Vagina (tissue), 2 donors: ENCODE results near the gene PARD3. TPM values are rescaled to one million over a fixed set of nuclear protein-coding genes. Genes with fewer than 3 reads are reported as not detected.

Experiments used
- DNase-seq, 2 donors: peaks; one replicate each; pipeline ENCODE4 v3.0.0-alpha.2; 2017; ENCODE audit errors: extremely low spot score in 2 of 2
- H3K27ac ChIP-seq: fragments of 200-600 bp; sonication (generic); one replicate; pipeline ENCODE4 v1.5.1; 2019
- H3K27me3 ChIP-seq: fragments of 200-600 bp; sonication (generic); one replicate; pipeline ENCODE4 v1.5.1; 2019
- H3K36me3 ChIP-seq, 2 donors: fragments of 200-600 bp; sonication (generic); one replicate each; pipeline ENCODE4 v1.5.1; 2017 to 2019
- H3K4me1 ChIP-seq: fragments of 200-600 bp; sonication (generic); one replicate; pipeline ENCODE4 v1.5.1; 2019
- H3K4me3 ChIP-seq, 2 donors: fragments of 200-600 bp; sonication (generic); 1 replicate in 1 of 2; 2 replicates in 1 of 2; pipeline ENCODE4 v1.5.1; 2016 to 2019
- H3K9me3 ChIP-seq: fragments of 200-600 bp; sonication (generic); one replicate; pipeline ENCODE4 v1.5.1; 2019
- POLR2A ChIP-seq, 2 donors: fragments of 450-650 bp; IDR thresholded peaks; one replicate each; pipeline ENCODE4 v1.6.1; 2017; ENCODE audit warnings: antibody characterized with exemption in 2 of 2, mild to moderate bottlenecking in 2 of 2, moderate library complexity in 2 of 2
- POLR2AphosphoS5 ChIP-seq, 2 donors: sonication (generic); formaldehyde crosslinking; IDR thresholded peaks; one replicate each; pipeline ENCODE4 v1.9.0; 2017; ENCODE audit warnings: antibody characterized with exemption in 2 of 2, mild to moderate bottlenecking in 2 of 2, low read depth in 1 of 2; ENCODE audit not compliant: insufficient read depth in 1 of 2
- intact Hi-C: fragments of 100-400 bp; cut with DNase I; formaldehyde crosslinking; loops from one replicate; pipeline ENCODE4 v1.15.1; 2023
- total RNA-seq: library from RNA; depleted of rRNA; stranded (reverse); fragments of >200 nt; gene quantifications from one replicate; pipeline ENCODE4 v1.2.3, GENCODE V29; 2016
- TF ChIP-seq, protein P1 (sequence below), 3 experiments: fragments of 450-650 bp in 2 of 3; fragments of 200-600 bp in 1 of 3; sonication (generic) in 1 of 3; IDR thresholded peaks; one replicate each; pipeline ENCODE4 v1.5.1; 2017 to 2019; ENCODE audit warnings: antibody characterized with exemption in 3 of 3, mild to moderate bottlenecking in 2 of 3, moderate library complexity in 2 of 3

Gene PARD3
- total RNA-seq, 1 donor from 2014 or later: 95.5 TPM

DNA sequence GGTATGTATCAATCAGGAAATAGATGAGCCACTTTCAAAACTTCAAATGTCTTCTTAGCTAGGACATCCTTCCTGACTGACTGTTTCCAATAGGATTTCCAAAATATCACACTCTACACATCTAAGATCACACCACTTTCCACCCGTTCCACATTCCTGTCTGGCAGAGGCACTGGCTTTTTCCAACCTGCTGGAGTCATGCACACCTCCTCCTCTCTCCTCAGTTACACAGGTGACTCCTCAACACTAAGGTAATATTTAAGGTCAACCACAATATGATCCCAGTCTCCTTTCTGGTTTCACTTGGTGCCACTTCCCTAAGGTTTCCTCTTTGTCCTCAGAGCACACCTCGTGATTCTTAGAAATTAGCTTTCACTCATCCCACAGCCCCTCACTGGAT, 196.5 kb downstream of the PARD3 start:
- H3K4me1 ChIP-seq: peaks cover 8% of the 10 kb centered on the region
- H3K36me3 ChIP-seq: no peaks in the 10 kb centered on the region
- DNase-seq: no peak
- no peak overlapping the region for H3K4me3 ChIP-seq
- no peak overlapping the region for H3K27ac ChIP-seq
- TF ChIP-seq POLR2A (IDR thresholded peaks at IDR 0.05): no peak
- TF ChIP-seq, protein P1, sequence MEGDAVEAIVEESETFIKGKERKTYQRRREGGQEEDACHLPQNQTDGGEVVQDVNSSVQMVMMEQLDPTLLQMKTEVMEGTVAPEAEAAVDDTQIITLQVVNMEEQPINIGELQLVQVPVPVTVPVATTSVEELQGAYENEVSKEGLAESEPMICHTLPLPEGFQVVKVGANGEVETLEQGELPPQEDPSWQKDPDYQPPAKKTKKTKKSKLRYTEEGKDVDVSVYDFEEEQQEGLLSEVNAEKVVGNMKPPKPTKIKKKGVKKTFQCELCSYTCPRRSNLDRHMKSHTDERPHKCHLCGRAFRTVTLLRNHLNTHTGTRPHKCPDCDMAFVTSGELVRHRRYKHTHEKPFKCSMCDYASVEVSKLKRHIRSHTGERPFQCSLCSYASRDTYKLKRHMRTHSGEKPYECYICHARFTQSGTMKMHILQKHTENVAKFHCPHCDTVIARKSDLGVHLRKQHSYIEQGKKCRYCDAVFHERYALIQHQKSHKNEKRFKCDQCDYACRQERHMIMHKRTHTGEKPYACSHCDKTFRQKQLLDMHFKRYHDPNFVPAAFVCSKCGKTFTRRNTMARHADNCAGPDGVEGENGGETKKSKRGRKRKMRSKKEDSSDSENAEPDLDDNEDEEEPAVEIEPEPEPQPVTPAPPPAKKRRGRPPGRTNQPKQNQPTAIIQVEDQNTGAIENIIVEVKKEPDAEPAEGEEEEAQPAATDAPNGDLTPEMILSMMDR (IDR thresholded peaks at IDR 0.05): no peak
- TF ChIP-seq POLR2AphosphoS5 (IDR thresholded peaks at IDR 0.05; ENCODE audit: insufficient read depth in 1 of 2, low read depth in 1 of 2): no peak
- intact Hi-C loops: no loop called here
- H3K9me3 ChIP-seq: no peaks in the 10 kb centered on the region
- H3K27me3 ChIP-seq: no peaks in the 10 kb centered on the region

DNA sequence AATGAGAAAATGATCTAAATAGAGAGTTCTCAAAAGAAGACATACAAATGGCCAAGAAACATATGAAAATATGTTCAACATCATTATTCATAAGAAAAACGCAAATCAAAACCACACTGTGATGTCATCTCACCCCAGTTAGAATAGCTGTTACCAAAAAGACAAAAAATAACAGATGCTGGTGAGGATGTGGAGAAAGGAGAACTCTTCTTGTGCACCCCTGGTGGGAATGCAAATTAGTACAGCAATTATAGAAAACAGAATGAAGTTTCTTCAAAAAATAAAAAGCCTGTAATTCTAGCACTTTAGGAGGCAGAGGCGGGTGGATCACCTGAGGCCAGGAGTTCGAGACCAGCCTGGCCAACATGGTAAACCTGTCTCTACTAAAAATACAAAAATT, 199.3 kb downstream of the PARD3 start:
- no peaks in the 10 kb centered on the region for H3K9me3 ChIP-seq
- no peaks in the 10 kb centered on the region for H3K4me1 ChIP-seq
- no peak for DNase-seq
- H3K36me3 ChIP-seq: no peaks in the 10 kb centered on the region
- H3K27ac ChIP-seq: no peak overlapping the region
- TF ChIP-seq POLR2A (IDR thresholded peaks at IDR 0.05) (no peak), POLR2AphosphoS5 (IDR thresholded peaks at IDR 0.05; ENCODE audit: insufficient read depth in 1 of 2, low read depth in 1 of 2) (no peak)
- TF ChIP-seq, protein P1 (IDR thresholded peaks at IDR 0.05): no peak
- no peak overlapping the region for H3K4me3 ChIP-seq
- H3K27me3 ChIP-seq: no peaks in the 10 kb centered on the region
- intact Hi-C loops: no loop called here

DNA sequence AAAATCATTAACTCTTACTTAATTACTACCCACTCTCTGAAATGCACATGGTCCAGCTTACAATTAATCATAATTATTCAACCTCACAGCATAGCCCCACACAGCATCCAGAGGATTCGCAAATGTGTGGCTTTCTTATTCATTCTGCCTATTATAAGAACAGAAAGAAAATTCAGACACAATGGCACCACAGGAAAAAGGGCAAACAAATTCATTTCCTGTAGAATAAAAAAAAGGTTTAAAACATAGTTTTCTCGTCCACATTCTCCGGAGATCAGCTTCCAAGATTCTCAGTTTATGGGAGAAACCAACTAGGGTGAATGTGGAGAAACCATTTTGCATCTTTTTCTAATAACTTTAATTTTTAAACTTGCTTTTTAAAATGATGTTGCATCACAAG, 201.6 kb downstream of the PARD3 start:
- H3K4me1 ChIP-seq: no peaks in the 10 kb centered on the region
- H3K36me3 ChIP-seq: no peaks in the 10 kb centered on the region
- H3K27ac ChIP-seq: no peak overlapping the region
- TF ChIP-seq, protein P1 (IDR thresholded peaks at IDR 0.05): no peak
- TF ChIP-seq POLR2A (IDR thresholded peaks at IDR 0.05) (no peak), POLR2AphosphoS5 (IDR thresholded peaks at IDR 0.05; ENCODE audit: insufficient read depth in 1 of 2, low read depth in 1 of 2) (no peak)
- intact Hi-C loops: no loop called here
- DNase-seq: no peak
- no peak overlapping the region for H3K4me3 ChIP-seq
- no peaks in the 10 kb centered on the region for H3K9me3 ChIP-seq
- no peaks in the 10 kb centered on the region for H3K27me3 ChIP-seq

DNA sequence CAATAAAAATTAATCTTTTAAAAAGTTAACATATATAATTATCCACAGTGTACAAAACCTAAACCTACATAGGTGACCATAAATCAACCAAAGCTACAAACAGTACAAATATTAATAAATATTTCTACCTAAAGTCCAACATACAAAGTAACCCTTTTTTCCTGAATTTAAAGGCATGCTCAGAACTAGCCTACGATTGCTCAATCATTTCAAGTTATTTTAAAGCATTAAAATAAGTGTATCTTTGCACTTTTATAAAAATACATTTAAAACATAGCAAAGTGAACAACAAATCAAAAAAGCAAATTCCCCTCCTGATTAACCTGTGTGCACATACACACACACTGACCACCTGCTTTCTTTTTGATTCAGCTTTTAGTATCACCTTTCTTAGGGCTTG, 202.2 kb downstream of the PARD3 start:
- no peak overlapping the region for H3K27ac ChIP-seq
- no peak for DNase-seq
- TF ChIP-seq POLR2AphosphoS5 (IDR thresholded peaks at IDR 0.05; ENCODE audit: insufficient read depth in 1 of 2, low read depth in 1 of 2): no peak
- TF ChIP-seq, protein P1 (IDR thresholded peaks at IDR 0.05): no peak
- H3K36me3 ChIP-seq: no peaks in the 10 kb centered on the region
- no peaks in the 10 kb centered on the region for H3K9me3 ChIP-seq
- intact Hi-C loops: no loop called here
- H3K27me3 ChIP-seq: no peaks in the 10 kb centered on the region
- no peaks in the 10 kb centered on the region for H3K4me1 ChIP-seq
- no peak overlapping the region for H3K4me3 ChIP-seq

DNA sequence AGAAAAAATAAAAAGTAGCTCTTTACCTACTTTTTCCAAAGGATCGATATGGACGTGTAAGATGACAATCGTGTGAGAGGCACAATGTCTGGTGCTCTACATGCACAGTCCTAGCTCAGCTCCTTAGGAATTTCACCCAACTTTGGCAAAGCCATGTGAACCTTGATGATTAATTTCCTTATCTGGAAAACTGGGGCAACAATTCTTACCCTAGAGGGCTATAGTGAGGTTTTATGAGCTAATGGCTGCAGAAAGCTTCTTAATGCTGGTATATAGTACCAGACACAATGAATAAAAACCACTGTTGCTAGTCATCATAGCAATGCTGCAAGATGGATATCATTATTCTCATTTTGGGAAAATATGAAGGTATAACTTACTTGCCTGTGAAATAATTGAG, 202.7 kb downstream of the PARD3 start:
- intact Hi-C loops: no loop called here
- no peaks in the 10 kb centered on the region for H3K36me3 ChIP-seq
- no peaks in the 10 kb centered on the region for H3K4me1 ChIP-seq
- no peaks in the 10 kb centered on the region for H3K9me3 ChIP-seq
- no peaks in the 10 kb centered on the region for H3K27me3 ChIP-seq
- H3K27ac ChIP-seq: no peak overlapping the region
- DNase-seq: no peak
- no peak overlapping the region for H3K4me3 ChIP-seq
- TF ChIP-seq POLR2AphosphoS5 (IDR thresholded peaks at IDR 0.05; ENCODE audit: insufficient read depth in 1 of 2, low read depth in 1 of 2): no peak
- no peak for TF ChIP-seq POLR2A (IDR thresholded peaks at IDR 0.05)
- TF ChIP-seq, protein P1 (IDR thresholded peaks at IDR 0.05): no peak
